B cell (primary cell): Measurements from ENCODE around the gene HBG2.

Source experiments
- EZH2 ChIP-seq: IDR thresholded peaks from 2 replicates; pipeline ENCODE4 v1.6.1; 2012; ENCODE audit warnings: borderline replicate concordance, low read depth, mild to moderate bottlenecking, moderate library complexity, low read length; ENCODE audit not compliant: insufficient read depth, poor library complexity, severe bottlenecking
- TF ChIP-seq, protein P1 (sequence below): fragments of 200-600 bp; IDR thresholded peaks from one replicate; pipeline ENCODE4 v1.8.0; 2022; ENCODE audit warnings: antibody characterized with exemption, mild to moderate bottlenecking

GRCh38 chr11:5285703-5286340 is 31.2 kb upstream of the HBG2 start:
- TF ChIP-seq EZH2: no peak
- TF ChIP-seq, protein P1, sequence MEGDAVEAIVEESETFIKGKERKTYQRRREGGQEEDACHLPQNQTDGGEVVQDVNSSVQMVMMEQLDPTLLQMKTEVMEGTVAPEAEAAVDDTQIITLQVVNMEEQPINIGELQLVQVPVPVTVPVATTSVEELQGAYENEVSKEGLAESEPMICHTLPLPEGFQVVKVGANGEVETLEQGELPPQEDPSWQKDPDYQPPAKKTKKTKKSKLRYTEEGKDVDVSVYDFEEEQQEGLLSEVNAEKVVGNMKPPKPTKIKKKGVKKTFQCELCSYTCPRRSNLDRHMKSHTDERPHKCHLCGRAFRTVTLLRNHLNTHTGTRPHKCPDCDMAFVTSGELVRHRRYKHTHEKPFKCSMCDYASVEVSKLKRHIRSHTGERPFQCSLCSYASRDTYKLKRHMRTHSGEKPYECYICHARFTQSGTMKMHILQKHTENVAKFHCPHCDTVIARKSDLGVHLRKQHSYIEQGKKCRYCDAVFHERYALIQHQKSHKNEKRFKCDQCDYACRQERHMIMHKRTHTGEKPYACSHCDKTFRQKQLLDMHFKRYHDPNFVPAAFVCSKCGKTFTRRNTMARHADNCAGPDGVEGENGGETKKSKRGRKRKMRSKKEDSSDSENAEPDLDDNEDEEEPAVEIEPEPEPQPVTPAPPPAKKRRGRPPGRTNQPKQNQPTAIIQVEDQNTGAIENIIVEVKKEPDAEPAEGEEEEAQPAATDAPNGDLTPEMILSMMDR: no peak
